IPS-20b (cell line): ENCODE results near the gene SPATA20.

Experiments used
- H3K27ac ChIP-seq: one replicate; pipeline ENCODE4 v1.5.1; 2013; ENCODE audit warnings: low read length
- H3K27me3 ChIP-seq: 2 replicates; pipeline ENCODE4 v1.6.1; 2013; ENCODE audit warnings: mild to moderate bottlenecking, low read length, inconsistent platforms; ENCODE audit not compliant: insufficient read depth
- H3K36me3 ChIP-seq: 2 replicates; pipeline ENCODE4 v1.6.1; 2013; ENCODE audit warnings: low read depth, mild to moderate bottlenecking, inconsistent platforms, low read length, moderate library complexity; ENCODE audit not compliant: insufficient read depth
- H3K4me1 ChIP-seq: 2 replicates; pipeline ENCODE4 v1.6.1; 2013; ENCODE audit warnings: mild to moderate bottlenecking, control low read depth, inconsistent platforms, low read length, moderate library complexity; ENCODE audit not compliant: insufficient read depth
- H3K4me3 ChIP-seq: 2 replicates; pipeline ENCODE4 v1.5.1; 2013; ENCODE audit warnings: mild to moderate bottlenecking, low read length, inconsistent platforms
- H3K9ac ChIP-seq: 2 replicates; pipeline ENCODE4 v1.6.1; 2013; ENCODE audit warnings: low read depth, mild to moderate bottlenecking, inconsistent platforms, low read length, moderate library complexity
- H3K9me3 ChIP-seq: 2 replicates; pipeline ENCODE4 v1.6.1; 2013; ENCODE audit warnings: mild to moderate bottlenecking, low read depth, low read length, inconsistent platforms; ENCODE audit not compliant: insufficient read depth

The SPATA20 gene

DNA sequence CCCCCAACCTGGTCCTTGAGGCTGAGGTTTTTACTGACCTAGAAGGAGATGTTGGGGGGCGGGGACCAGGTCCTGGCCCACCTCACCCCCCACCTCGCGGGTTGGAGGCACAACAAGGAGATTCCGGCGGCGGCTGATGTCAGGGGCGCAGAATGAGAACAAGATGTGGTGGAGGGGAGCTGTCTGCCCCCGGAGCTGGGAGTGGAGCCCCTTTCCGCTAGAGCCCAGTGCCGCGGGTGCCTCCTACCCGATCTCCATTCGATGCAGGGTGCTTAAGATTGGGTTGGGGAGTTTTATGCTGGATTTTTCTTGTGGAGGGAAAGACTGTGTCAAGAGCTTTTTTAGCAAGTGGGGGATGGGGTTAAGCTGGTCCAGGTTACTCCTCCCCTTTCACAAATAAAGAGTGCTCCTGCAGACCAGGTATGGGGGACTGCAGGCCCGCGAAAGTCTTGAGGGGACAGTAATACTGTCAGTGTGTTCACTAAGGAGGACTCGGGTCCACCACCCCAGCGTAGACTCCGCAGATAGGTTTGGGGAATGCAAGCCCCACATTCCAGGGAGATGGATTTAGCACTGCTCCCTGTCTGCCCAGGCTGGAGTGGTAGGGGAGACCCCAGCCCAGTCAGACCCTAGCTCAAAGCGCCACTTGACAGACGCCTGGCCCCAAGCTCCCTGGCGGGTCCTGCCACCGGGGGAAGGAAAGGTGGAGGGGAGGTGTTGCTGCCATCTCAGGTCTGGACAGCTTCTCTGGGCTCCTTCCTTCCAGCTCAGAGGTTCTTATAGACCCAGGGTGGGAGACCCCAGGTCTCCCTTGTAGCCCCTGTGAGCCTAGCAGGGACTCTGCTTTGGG is 15.5 kb downstream of the SPATA20 start:
- Histone ChIP-seq H3K36me3 (no peaks in the 10 kb centered on the region), H3K9ac (no peak overlapping the region), H3K4me3 (peak overlapping the region; percentile 64; the same call in 1 of the 2 replicates), H3K27me3 (peaks cover 92% of the 10 kb centered on the region), H3K4me1 (peaks cover 13% of the 10 kb centered on the region; the same call in 1 of the 2 replicates), H3K9me3 (no peaks in the 10 kb centered on the region), H3K27ac (no peak overlapping the region)

DNA sequence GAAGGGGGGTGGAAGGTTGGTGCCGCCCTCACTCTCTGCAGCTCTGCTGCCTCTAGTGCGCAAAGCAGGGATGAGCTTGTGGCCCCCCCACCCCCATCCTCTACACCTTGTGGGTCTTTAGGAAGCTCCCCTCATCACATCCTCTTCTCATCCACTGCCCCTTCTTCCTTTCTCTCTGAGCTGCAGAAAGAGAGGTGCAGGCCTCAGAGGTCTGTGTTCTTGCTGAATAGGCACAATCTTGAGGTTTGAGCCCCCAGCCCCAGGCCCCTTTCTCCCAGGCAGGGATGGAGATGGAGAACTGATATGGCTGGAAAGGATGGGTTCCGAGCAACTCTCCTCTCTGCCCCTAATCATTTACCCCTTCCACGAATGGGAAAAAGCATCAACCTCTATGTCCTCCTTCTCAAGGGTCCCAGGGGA is 16.1 kb downstream of the SPATA20 start:
- H3K4me1 ChIP-seq: peaks cover 13% of the 10 kb centered on the region; the same call in 1 of the 2 replicates
- peaks cover 90% of the 10 kb centered on the region for H3K27me3 ChIP-seq
- no peaks in the 10 kb centered on the region for H3K36me3 ChIP-seq
- H3K9me3 ChIP-seq: no peaks in the 10 kb centered on the region
- H3K27ac ChIP-seq: no peak overlapping the region
- H3K9ac ChIP-seq: no peak overlapping the region
- no peak overlapping the region; the same call in 1 of the 2 replicates for H3K4me3 ChIP-seq

GRCh38 chr17:50564916-50565315 is 17.9 kb downstream of the SPATA20 start:
- no peaks in the 10 kb centered on the region for H3K36me3 ChIP-seq
- peaks cover 72% of the 10 kb centered on the region for H3K27me3 ChIP-seq
- peaks cover 9% of the 10 kb centered on the region; the same call in 1 of the 2 replicates for H3K4me1 ChIP-seq
- H3K9ac ChIP-seq: no peak overlapping the region
- H3K4me3 ChIP-seq: peak overlapping the region; percentile 21; the same call in 1 of the 2 replicates
- H3K27ac ChIP-seq: no peak overlapping the region
- H3K9me3 ChIP-seq: no peaks in the 10 kb centered on the region

DNA sequence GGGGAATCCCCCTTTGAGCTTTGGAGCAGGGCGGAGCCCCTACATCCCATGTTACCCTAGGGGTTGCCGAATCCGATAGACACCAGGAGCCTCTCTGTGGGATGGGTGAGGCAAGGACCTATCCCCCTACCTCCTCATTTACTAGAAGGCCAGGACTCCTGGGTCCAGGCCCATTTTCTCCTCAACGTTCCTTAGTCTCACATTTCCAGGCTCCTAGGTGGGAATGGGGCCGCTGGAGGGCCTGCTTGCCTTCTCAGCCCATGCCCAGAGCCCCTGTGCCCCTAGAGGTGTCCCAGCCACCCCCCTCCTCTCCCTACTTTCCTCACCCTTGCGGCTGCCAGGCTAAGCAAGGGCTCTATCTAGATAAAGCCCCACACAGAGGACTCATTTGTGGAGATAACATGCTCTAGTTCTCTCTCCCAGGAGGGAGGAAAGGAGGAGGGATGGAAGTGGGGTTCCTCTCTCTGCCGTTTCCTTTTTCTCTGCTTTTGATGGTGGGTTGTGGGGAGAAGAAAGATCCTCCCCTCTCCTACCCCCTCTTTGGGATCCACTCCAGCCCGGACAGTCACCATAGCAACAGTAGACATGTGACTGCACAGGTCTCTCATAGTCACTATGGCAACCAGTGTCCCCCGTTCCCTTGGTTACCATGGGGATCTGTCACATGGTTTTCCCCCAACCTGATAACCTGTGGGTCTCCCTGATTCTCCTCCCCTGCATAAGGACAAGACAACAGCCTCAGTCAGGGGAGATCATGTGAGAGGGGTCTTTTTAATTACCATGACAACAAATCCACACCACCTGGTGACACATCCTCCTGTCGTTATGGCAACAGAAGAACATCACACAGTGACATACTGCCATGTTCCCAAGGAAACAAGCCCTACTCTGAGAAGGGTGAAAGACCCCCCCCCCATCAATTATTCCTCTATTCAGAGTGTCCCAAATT is 18.7 kb downstream of the SPATA20 start:
- Histone ChIP-seq H3K9ac (no peak overlapping the region), H3K27ac (no peak overlapping the region), H3K27me3 (peaks cover 69% of the 10 kb centered on the region), H3K4me3 (no peak overlapping the region), H3K4me1 (peaks cover 9% of the 10 kb centered on the region; the same call in 1 of the 2 replicates), H3K9me3 (no peaks in the 10 kb centered on the region), H3K36me3 (no peaks in the 10 kb centered on the region)

GRCh38 chr17:50566886-50567285 is 19.9 kb downstream of the SPATA20 start:
- peaks cover 60% of the 10 kb centered on the region for H3K27me3 ChIP-seq
- H3K9ac ChIP-seq: no peak overlapping the region
- H3K9me3 ChIP-seq: no peaks in the 10 kb centered on the region
- H3K4me3 ChIP-seq: no peak overlapping the region
- no peaks in the 10 kb centered on the region for H3K36me3 ChIP-seq
- H3K4me1 ChIP-seq: peaks cover 9% of the 10 kb centered on the region; the same call in 1 of the 2 replicates
- H3K27ac ChIP-seq: no peak overlapping the region

DNA sequence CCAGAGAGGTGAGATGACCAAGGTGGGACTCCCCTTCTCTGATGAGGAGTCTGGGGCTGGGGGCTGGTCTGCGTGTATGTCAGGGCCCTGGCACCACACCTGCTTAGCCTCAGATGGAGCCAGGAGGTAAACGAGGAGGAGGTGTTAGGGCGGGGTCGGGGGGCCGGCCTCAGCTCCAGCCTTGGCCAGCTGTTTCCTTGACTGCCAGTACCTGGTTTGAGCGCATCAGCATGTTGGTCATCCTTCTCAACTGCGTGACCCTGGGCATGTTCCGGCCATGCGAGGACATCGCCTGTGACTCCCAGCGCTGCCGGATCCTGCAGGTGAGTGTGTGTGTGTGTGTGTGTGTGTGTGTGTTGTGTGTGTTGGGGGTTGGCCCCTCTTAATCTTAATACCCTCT is 21.7 kb downstream of the SPATA20 start:
- H3K9me3 ChIP-seq: no peaks in the 10 kb centered on the region
- no peak overlapping the region for H3K4me3 ChIP-seq
- no peaks in the 10 kb centered on the region for H3K36me3 ChIP-seq
- 0 out of 2 replicates have a peak, but pooled peaks cover 2% of the 10 kb centered on the region for H3K4me1 ChIP-seq
- peaks cover 42% of the 10 kb centered on the region for H3K27me3 ChIP-seq
- no peak overlapping the region for H3K27ac ChIP-seq
- no peak overlapping the region for H3K9ac ChIP-seq

DNA sequence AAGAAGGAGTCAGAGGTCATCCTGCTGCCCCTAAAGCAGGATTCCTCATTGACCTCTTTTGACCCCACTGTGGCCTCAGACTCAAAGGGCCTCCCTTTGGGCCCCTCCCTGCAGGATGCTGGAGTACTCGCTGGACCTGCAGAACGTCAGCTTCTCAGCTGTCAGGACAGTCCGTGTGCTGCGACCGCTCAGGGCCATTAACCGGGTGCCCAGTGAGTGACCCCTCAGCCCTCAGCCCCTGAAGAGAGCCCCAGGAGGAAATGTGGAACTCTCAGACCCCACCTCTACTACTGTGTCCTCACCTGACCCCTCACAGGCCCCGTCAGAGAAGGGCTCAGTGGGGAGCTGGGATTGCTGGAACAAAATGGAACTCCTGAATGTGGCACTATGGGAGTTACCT is 22.6 kb downstream of the SPATA20 start:
- Histone ChIP-seq H3K36me3 (no peaks in the 10 kb centered on the region), H3K27me3 (peaks cover 33% of the 10 kb centered on the region), H3K9ac (no peak overlapping the region), H3K9me3 (no peaks in the 10 kb centered on the region), H3K4me1 (no peaks in the 10 kb centered on the region), H3K27ac (no peak overlapping the region), H3K4me3 (no peak overlapping the region)

DNA sequence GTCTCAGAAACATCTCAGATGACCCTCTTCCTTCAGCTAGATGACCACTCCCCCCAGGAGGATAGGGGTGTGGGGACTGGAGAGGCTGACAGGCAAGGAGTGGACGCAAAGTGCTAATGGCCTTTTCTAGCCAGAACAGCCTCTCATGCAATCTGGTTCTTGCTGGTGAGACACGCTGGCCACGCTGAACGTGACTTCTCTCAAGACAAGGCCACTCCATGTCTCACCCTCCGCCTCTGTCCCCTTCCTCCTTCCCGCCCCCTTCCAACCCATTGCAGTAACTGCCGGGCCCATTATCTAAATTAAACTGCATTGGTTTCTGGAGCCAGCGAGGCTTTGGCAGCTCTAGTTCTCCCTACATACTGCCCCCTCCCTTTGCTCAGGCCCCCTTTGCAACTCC is 23.1 kb downstream of the SPATA20 start:
- no peaks in the 10 kb centered on the region for H3K36me3 ChIP-seq
- H3K9ac ChIP-seq: no peak overlapping the region
- peaks cover 28% of the 10 kb centered on the region for H3K27me3 ChIP-seq
- H3K4me3 ChIP-seq: no peak overlapping the region
- H3K9me3 ChIP-seq: no peaks in the 10 kb centered on the region
- H3K27ac ChIP-seq: no peak overlapping the region
- H3K4me1 ChIP-seq: no peaks in the 10 kb centered on the region

GRCh38 chr17:50570528-50570927 is 23.6 kb downstream of the SPATA20 start:
- H3K9ac ChIP-seq: no peak overlapping the region
- H3K27me3 ChIP-seq: peaks cover 23% of the 10 kb centered on the region
- H3K27ac ChIP-seq: no peak overlapping the region
- no peaks in the 10 kb centered on the region for H3K9me3 ChIP-seq
- H3K36me3 ChIP-seq: no peaks in the 10 kb centered on the region
- no peaks in the 10 kb centered on the region for H3K4me1 ChIP-seq
- no peak overlapping the region for H3K4me3 ChIP-seq

- Histone ChIP-seq H3K4me1 (no peaks in the 10 kb centered on the region), H3K27me3 (peaks cover 12% of the 10 kb centered on the region), H3K9ac (no peak overlapping the region), H3K4me3 (no peak overlapping the region), H3K36me3 (no peaks in the 10 kb centered on the region), H3K9me3 (no peaks in the 10 kb centered on the region), H3K27ac (no peak overlapping the region)
These were observed 24.7 kb downstream of the SPATA20 start for GRCh38 chr17:50571681-50572080.

GRCh38 chr17:50572541-50572940 is 25.6 kb downstream of the SPATA20 start:
- H3K4me1 ChIP-seq: no peaks in the 10 kb centered on the region
- H3K27ac ChIP-seq: no peak overlapping the region
- no peak overlapping the region for H3K9ac ChIP-seq
- H3K9me3 ChIP-seq: no peaks in the 10 kb centered on the region
- H3K36me3 ChIP-seq: no peaks in the 10 kb centered on the region
- no peak overlapping the region for H3K4me3 ChIP-seq
- peaks cover 4% of the 10 kb centered on the region; the same call in 1 of the 2 replicates for H3K27me3 ChIP-seq
